Spleen (tissue), 11 donors: Measurements from ENCODE around the gene CASTOR2. TPM values are rescaled to one million over a fixed set of nuclear protein-coding genes. Genes with fewer than 3 reads are reported as not detected.
"Not testable (repeated sequence)": the region's sequence is repeated elsewhere in the genome, so short reads cannot be mapped to it uniquely, and the experiment has no call there.

ENCODE experiments used
- DNase-seq: peaks from one replicate; pipeline ENCODE4 v3.0.0-alpha.2; 2020
- H3K27ac ChIP-seq, 8 donors: fragments of 200-600 bp; sonication (generic) in 7 of 8; 1 replicate in 4 of 8; 2 replicates in 4 of 8; pipeline versions ENCODE4 v1.5.0 to v1.8.0; 2016 to 2021; ENCODE audit warnings: inconsistent platforms in 4 of 8, mild to moderate bottlenecking in 4 of 8, moderate library complexity in 1 of 8
- H3K27me3 ChIP-seq, 7 donors: fragments of 200-600 bp; sonication (generic) in 6 of 7; replicated peaks in 1 of 7; 1 replicate in 4 of 7; 2 replicates in 3 of 7; pipeline versions ENCODE4 v1.5.0 to v1.8.0; 2016 to 2021; ENCODE audit warnings: inconsistent platforms in 3 of 7, mild to moderate bottlenecking in 1 of 7
- H3K36me3 ChIP-seq, 6 donors: fragments of 200-600 bp; sonication (generic) in 5 of 6; 1 replicate in 4 of 6; 2 replicates in 2 of 6; pipeline versions ENCODE4 v1.5.0 to v1.8.0; 2016 to 2021; ENCODE audit warnings: inconsistent platforms in 2 of 6
- H3K4me1 ChIP-seq, 6 donors: fragments of 200-600 bp; sonication (generic) in 5 of 6; 1 replicate in 3 of 6; 2 replicates in 3 of 6; pipeline versions ENCODE4 v1.5.0 to v1.8.0; 2016 to 2021; ENCODE audit warnings: inconsistent platforms in 3 of 6
- H3K4me3 ChIP-seq, 8 donors: fragments of 200-600 bp; sonication (generic) in 7 of 8; 1 replicate in 4 of 8; 2 replicates in 4 of 8; pipeline versions ENCODE4 v1.5.0 to v1.8.0; 2016 to 2021; ENCODE audit warnings: inconsistent platforms in 4 of 8, mild to moderate bottlenecking in 4 of 8, moderate library complexity in 2 of 8
- H3K9me3 ChIP-seq, 8 donors: fragments of 200-600 bp; sonication (generic) in 7 of 8; 1 replicate in 4 of 8; 2 replicates in 4 of 8; pipeline versions ENCODE4 v1.5.0 to v1.8.0; 2016 to 2021; ENCODE audit warnings: inconsistent platforms in 4 of 8
- POLR2A ChIP-seq, 3 donors: fragments of 450-650 bp; IDR thresholded peaks; one replicate each; pipeline ENCODE4 v1.5.1; 2017; ENCODE audit warnings: antibody characterized with exemption in 3 of 3, mild to moderate bottlenecking in 1 of 3
- POLR2AphosphoS5 ChIP-seq, 3 donors: sonication (generic); formaldehyde crosslinking; IDR thresholded peaks; one replicate each; pipeline ENCODE4 v1.5.1; 2017; ENCODE audit warnings: antibody characterized with exemption in 3 of 3
- WGBS, 5 donors: extraction: QIAGEN DNeasy Blood & Tissue Kit in 3 of 5; methylation state at CpG; one replicate each; pipeline versions ENCODE4 v1.1.5 to v1.1.7; 2013 to 2018; 5-methylcytosine and 5-hydroxymethylcytosine counted together
- intact Hi-C: fragments of 100-400 bp; cut with DNase I; formaldehyde crosslinking; loops from one replicate; pipeline ENCODE4 v1.15.0; 2023; ENCODE audit warnings: low total_unique reads
- polyA plus RNA-seq, 3 donors: library from polyadenylated mRNA; stranded (reverse); fragments of 200-250 nt; gene quantifications; one replicate each; pipeline ENCODE4 v1.2.1, GENCODE V29; 2013
- total RNA-seq, 7 donors: library from RNA; depleted of rRNA in 3 of 7; stranded (reverse); fragments of >200 nt in 3 of 7; fragmentation: NEBNext Ultra II Directional in 4 of 7; extraction: Animal tissue kit (Norgen Biotek cat#: 25700) in 4 of 7; gene quantifications; one replicate each; pipeline versions ENCODE4 v1.1.0 to v1.2.1, GENCODE V29; 2016 to 2021
- TF ChIP-seq, protein P1 (sequence below), 11 experiments: fragments of 200-600 bp in 7 of 11; fragments of 450-650 bp in 4 of 11; sonication (generic) in 4 of 11; IDR thresholded peaks in 8 of 11; conservative IDR thresholded peaks in 3 of 11; 1 replicate in 7 of 11; 2 replicates in 4 of 11; pipeline versions ENCODE4 v1.4.0 to v1.8.0; 2016 to 2021; ENCODE audit warnings: antibody characterized with exemption in 11 of 11, inconsistent platforms in 4 of 11, mild to moderate bottlenecking in 1 of 11
- donor health status: healthy with polysubstance abuse.
- donor health status: DM: no; HTN: no; CAD: no; lungs with moderate emphysema.
- donor health status: DM: no; HTN: no; CAD: no.
- donor health status: Bipolar disorder and iron deficiency.
- donor health status: healthy.
- donor health status: DM: no; HTN: no; CAD: no.
- donor health status: DM: yes; HTN: yes; CAD: no.

Gene CASTOR2
- total and polyA plus RNA-seq, 10 donors = 0.11 to 9.8 (median 5.6) TPM

DNA sequence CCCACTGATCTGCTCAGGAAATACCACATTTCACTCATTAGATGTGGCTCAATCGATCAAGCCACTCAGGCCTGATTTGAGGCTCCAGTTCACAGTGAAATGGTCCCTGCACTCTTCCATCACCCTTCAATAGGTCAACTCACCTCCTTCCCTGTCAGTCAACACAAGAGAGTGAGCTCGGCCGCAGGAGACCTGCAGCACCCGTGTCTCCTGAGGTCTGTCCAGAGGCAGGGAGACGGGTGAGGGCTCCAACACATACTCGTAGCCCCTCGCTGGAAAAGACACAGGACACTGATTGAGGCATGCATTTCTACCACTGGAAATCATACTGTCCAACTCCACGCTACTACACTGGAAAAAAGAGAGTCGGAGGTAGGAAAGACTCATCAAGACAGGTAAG is 102.0 kb downstream of the CASTOR2 start:
- H3K27ac ChIP-seq = no peak overlapping the region
- H3K4me1 ChIP-seq = peaks cover 0 to 4% (median 0%) of the 10 kb centered on the region in 6 donors
- intact Hi-C loops = no loop called here
- DNase-seq = peak; percentile 28
- no peaks in the 10 kb centered on the region for H3K9me3 ChIP-seq
- no peaks in the 10 kb centered on the region for H3K27me3 ChIP-seq
- H3K4me3 ChIP-seq = no peak overlapping the region
- TF ChIP-seq, protein P1, sequence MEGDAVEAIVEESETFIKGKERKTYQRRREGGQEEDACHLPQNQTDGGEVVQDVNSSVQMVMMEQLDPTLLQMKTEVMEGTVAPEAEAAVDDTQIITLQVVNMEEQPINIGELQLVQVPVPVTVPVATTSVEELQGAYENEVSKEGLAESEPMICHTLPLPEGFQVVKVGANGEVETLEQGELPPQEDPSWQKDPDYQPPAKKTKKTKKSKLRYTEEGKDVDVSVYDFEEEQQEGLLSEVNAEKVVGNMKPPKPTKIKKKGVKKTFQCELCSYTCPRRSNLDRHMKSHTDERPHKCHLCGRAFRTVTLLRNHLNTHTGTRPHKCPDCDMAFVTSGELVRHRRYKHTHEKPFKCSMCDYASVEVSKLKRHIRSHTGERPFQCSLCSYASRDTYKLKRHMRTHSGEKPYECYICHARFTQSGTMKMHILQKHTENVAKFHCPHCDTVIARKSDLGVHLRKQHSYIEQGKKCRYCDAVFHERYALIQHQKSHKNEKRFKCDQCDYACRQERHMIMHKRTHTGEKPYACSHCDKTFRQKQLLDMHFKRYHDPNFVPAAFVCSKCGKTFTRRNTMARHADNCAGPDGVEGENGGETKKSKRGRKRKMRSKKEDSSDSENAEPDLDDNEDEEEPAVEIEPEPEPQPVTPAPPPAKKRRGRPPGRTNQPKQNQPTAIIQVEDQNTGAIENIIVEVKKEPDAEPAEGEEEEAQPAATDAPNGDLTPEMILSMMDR (IDR thresholded peaks at IDR 0.05 in 8 of 11, conservative IDR thresholded peaks at IDR 0.05 in 3 of 11) = no peak
- TF ChIP-seq POLR2AphosphoS5 (IDR thresholded peaks at IDR 0.05) (no peak), POLR2A (IDR thresholded peaks at IDR 0.05) (no peak)
- 95 to 99% (median 97%) methylated on average over 9 of the region's 9 CpGs for WGBS, 5 donors
- peaks cover 0 to 100% (median 92%) of the 10 kb centered on the region in 6 donors for H3K36me3 ChIP-seq

DNA sequence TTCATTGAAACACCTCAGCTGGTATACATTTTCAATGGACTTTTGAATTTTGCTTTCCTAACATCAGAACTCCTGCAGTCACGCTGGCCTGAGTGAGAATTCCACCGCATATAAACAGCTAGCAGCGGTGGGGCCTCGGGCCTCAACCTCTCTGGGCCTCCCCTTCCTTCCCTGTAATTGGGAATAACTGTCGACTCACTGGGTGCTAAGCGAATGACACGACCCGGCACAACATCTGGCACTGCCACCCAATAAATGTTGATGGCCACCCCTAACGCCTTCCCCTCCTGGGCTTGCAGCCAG is 108.4 kb downstream of the CASTOR2 start:
- TF ChIP-seq, protein P1 (IDR thresholded peaks at IDR 0.05 in 8 of 11, conservative IDR thresholded peaks at IDR 0.05 in 3 of 11) = no peak
- TF ChIP-seq POLR2A (IDR thresholded peaks at IDR 0.05) (no peak), POLR2AphosphoS5 (IDR thresholded peaks at IDR 0.05) (no peak)
- H3K4me1 ChIP-seq = peaks cover 10 to 32% (median 15%) of the 10 kb centered on the region in 6 donors
- H3K36me3 ChIP-seq = peaks cover 0 to 37% (median 31%) of the 10 kb centered on the region in 6 donors
- DNase-seq = no peak
- 4 to 28% (median 13%) methylated on average over 5 to 9 of the region's 9 CpGs for WGBS, 5 donors
- H3K4me3 ChIP-seq = peak overlapping the region; percentile 71 to 99 (median 86)
- H3K9me3 ChIP-seq = no peaks in the 10 kb centered on the region
- H3K27ac ChIP-seq = peak overlapping the region; percentile 84 to 96 (median 92)
- H3K27me3 ChIP-seq = no peaks in the 10 kb centered on the region
- intact Hi-C loops = no loop called here

DNA sequence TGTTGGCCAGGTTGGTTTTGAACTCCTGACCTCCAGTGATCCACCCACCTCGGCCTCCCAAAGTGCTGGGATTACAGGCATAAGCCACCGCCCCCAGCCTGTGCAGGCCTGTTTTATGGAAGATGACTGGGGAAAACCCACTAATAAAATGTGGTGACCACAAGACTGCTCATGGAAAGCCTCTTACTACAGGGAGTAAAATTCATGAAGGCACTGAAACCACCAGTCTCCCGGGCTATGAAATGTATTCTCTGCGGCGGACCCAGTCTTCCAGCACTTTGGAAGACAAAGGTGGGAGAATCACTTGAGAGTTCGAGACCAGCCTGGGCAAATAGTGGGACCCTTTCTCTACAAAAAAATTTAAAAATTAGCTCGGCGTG is 109.7 kb downstream of the CASTOR2 start:
- H3K4me1 ChIP-seq = peaks cover 10 to 32% (median 15%) of the 10 kb centered on the region in 6 donors
- DNase-seq, H3K9me3 ChIP-seq, intact Hi-C loops, H3K27me3 ChIP-seq: not testable (repeated sequence)
- H3K27ac ChIP-seq = peak overlapping the region; percentile 84 to 96 (median 92)
- peaks cover 0 to 23% (median 18%) of the 10 kb centered on the region in 6 donors for H3K36me3 ChIP-seq
- 70 to 90% (median 85%) methylated on average over 5 to 6 of the region's 8 CpGs for WGBS, 5 donors
- peak overlapping the region; percentile 71 to 99 (median 86) for H3K4me3 ChIP-seq

Other genes starting within 250 kb of the CASTOR2 start
- gene NCF1, start 190.7 kb upstream of the CASTOR2 start, total RNA-seq = 100 to 1,000 TPM in 3 of 7 donors, 10 to 100 TPM in 4; 85.9 to 243 (median 93.3) TPM
- gene NCF1, start 190.7 kb upstream of the CASTOR2 start, polyA plus RNA-seq = 100 to 1,000 TPM; 142 to 144 (median 142) TPM
- gene GTF2IRD2, start 113.1 kb upstream of the CASTOR2 start, total RNA-seq = 10 to 100 TPM; 17.5 to 31.3 (median 24.2) TPM
- 10 to 100 TPM; 13.3 to 19.8 (median 14.8) TPM for gene GTF2IRD2, start 113.1 kb upstream of the CASTOR2 start, polyA plus RNA-seq
- 10 to 100 TPM; 30.4 to 38.0 (median 32.7) TPM for gene RCC1L, start 109.1 kb downstream of the CASTOR2 start, total RNA-seq
- 10 to 100 TPM; 18.7 to 34.4 (median 28.4) TPM for gene RCC1L, start 109.1 kb downstream of the CASTOR2 start, polyA plus RNA-seq
- 10 to 100 TPM; 33.8 to 65.4 (median 49.2) TPM for gene GTF2IRD2B, start 127.9 kb downstream of the CASTOR2 start, total RNA-seq
- 10 to 100 TPM; 10.1 to 13.8 (median 13.1) TPM for gene GTF2IRD2B, start 127.9 kb downstream of the CASTOR2 start, polyA plus RNA-seq